GM21528 (cell line): Measurements from ENCODE around the gene MRPL39.

Source experiments
- ATAC-seq: cut with Tn5 transposase; IDR thresholded peaks from one replicate; pipeline ENCODE4 v1.9.1; 2021; ENCODE audit warnings: mild to moderate bottlenecking, moderate library complexity; ENCODE audit not compliant: unreplicated experiment, low FRiP score

The MRPL39 gene

GRCh38 chr21:25569711-25570110, 37.6 kb downstream of the MRPL39 start:
- ATAC-seq: no peak

- ATAC-seq: no peak
Observed at GRCh38 chr21:25569084-25569483, 38.2 kb downstream of the MRPL39 start.

GRCh38 chr21:25568246-25568645, 39.0 kb downstream of the MRPL39 start:
- no peak for ATAC-seq

- ATAC-seq: no peak
Observed at GRCh38 chr21:25567472-25567871, 39.8 kb downstream of the MRPL39 start.

DNA sequence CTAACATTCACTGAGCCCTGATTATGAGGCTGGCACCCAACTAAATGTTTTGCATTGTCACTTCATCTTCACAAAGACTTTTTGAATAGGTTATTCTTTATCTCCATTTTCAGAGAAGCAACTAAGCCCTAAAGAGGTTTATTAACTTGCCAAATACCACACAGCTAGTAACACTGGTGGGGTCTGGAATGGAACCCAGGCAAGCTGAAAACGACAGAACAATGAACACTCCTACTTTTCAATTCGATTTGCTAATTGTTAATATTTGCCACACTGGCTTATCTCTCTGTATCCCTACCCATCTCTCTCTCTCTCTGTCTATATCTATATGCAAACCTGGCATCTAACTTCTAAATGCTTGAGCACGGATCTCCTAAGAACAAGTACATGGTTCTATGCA, 40.6 kb downstream of the MRPL39 start:
- ATAC-seq: no peak

DNA sequence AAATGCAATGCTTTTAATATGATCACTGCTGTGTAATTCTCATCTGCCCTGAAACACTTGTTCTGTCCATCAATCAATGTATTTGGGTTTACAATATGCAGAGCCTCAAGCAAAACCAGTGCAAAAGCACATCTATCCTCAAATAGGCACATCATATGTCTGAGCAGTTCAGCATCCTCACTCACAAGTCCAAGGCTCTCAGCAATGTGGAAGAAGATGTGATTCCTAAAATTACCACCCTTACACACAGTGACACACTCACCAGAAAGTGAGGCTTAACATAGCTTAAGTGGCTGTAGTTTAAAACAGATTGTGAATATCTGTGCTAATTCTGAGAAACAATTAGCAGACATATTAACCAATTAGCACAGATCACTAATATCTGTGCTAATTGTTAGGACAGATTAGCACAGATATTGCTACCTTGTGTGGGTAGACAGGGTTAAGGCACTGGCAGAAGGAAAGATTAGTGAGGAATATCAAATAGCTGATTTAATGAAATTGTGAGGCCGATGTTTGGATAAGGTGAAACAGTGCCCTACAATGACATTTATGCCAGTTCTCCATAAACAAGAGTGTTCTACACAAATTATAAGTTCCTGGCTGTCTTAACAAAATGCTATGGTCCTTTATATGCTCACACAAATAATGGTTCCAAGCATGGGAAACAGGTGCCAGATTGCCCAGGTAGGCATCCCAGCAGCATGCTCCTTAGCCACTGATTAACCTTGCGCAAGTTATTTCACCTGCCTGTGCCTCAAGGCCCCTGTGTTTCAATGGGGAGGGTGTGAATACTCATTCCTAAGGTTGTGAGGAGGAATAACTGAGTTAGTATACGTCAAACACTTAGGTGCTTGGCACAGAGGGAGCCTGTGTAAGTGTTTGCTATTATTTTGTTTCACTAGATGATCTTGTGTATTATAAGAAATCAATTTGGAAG, 41.7 kb downstream of the MRPL39 start:
- ATAC-seq: no peak

GRCh38 chr21:25564349-25564948, 42.8 kb downstream of the MRPL39 start:
- ATAC-seq: no peak

- no peak for ATAC-seq
Observed at GRCh38 chr21:25563361-25564116, 43.7 kb downstream of the MRPL39 start.

GRCh38 chr21:25562660-25563059, 44.6 kb downstream of the MRPL39 start:
- no peak for ATAC-seq

- peak; percentile 36 for ATAC-seq
Observed at GRCh38 chr21:25561668-25562641, 45.3 kb downstream of the MRPL39 start.

DNA sequence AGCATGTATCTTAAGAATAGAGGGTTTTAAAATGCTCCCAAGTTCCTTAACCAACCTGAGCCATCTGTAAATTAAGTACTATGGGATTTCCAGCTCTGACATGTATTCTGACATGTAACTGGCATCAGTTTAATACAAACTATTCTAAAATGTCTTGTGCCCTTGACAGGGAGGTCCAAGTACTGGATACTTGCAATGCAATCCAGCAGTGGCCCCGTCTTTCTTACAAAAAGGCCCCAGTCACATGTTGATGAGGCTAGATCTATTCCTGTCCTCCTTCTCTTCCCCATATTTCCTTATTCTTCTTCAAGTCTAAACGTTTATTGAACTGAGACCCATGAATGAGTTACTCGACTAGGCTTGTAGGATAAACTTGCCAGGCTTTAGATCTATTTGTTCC, 46.4 kb downstream of the MRPL39 start:
- ATAC-seq: no peak

DNA sequence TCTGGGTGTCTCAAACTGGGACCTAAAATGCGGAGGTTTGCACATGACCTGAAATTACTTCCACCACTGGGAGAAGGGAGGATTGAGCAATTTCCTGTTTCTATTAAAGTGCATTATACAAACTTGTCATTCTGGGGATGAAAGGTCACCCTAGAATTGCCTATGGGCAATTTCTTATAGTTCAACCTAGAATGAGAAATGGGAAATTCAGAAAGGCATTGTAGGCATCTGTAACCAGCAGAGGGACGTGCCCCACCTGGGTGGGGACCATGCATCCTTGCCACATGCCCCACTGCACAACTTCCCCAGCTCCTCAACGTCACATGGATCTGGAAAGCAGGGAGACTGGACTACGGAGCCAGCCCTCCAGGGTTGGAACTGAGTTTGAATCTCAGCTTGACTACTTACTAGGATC, 47.0 kb downstream of the MRPL39 start:
- no peak for ATAC-seq

GRCh38 chr21:25559746-25560145, 47.5 kb downstream of the MRPL39 start:
- ATAC-seq: no peak

GRCh38 chr21:25558123-25558522, 49.2 kb downstream of the MRPL39 start:
- no peak for ATAC-seq

DNA sequence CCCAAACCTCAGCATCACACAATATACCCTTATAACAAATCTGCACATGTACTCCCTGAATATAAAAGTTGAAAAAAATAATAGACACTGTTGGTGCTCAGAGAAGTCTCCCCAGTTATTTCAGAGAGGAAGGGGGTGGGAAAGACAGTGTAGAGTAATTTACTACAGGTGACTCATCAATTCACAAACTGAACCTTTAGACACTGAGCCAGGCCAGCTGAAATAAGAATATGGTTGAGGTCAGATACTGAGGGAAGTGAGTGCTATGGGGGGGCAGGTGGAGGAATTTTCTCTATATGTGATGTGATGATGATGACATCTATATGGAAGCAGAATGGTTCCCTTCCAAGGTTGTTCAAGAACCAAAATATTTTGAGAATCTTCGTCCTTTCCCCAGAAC, 50.1 kb downstream of the MRPL39 start:
- ATAC-seq: no peak

DNA sequence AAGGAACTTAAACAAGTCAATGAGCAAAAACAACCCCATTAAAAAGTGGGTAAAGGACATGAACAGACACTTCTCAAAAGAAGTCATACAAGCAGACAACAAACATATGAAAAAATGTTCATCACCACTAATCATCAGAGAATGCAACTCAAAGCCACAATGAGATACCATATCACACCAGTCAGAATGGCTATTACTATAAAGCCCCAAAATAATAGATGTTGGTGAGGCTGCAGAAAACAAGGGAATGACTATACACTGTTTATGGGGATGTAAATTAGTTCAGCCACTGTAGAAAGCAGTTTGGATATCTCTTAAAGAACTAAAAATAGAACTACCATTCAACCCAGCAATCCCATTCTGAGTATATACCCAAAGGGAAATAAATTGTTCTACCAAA, 51.2 kb downstream of the MRPL39 start:
- no peak for ATAC-seq

- ATAC-seq: no peak
Observed at GRCh38 chr21:25555492-25555891, 51.8 kb downstream of the MRPL39 start.

DNA sequence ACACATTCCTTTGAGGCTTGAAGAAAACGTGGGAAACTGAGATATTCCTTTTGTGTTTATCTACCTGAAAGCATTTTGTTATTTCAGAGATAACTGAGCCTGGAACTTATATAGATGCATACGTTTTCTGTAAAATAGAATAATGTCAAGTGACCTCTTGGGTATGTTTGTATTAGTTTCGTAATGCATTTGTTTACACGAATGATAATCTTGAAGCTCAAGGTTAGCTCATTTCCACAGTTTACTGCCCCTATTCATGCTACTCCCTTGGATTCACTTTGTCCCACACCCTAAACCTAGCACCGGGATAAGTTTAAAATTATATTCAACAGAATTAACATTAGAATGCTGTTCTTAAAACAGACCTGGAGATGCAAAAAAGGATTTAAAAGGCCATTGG, 54.4 kb downstream of the MRPL39 start:
- ATAC-seq: no peak

DNA sequence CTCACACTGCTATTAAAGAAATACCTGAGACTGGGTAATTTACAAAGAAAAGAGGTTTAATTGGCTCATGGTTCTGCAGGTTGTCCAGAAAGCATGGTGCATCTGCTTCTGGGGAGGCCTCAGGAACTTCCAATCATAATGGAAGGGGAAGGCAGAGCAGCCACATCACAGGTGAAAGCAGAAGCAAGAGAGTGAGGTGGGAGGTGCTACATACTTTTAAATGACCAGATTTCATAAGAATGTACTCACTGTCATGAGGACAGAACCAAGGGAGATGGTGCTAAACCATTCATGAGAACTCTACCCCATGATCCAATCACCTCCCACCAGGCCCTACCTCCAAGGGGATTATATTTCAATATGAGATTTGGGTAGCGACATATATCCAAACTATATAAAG, 55.7 kb downstream of the MRPL39 start:
- ATAC-seq: no peak
